ENCODE data around the gene ESPNL.

- TF ChIP-seq CTCF (IDR thresholded peaks at IDR 0.05; ENCODE audit: low read depth, low read length, missing input control) = no peak
- TF ChIP-seq REST (IDR thresholded peaks at IDR 0.05) = no peak
- TF ChIP-seq YY1 (IDR thresholded peaks at IDR 0.05) = no peak
- TF ChIP-seq, protein P1, sequence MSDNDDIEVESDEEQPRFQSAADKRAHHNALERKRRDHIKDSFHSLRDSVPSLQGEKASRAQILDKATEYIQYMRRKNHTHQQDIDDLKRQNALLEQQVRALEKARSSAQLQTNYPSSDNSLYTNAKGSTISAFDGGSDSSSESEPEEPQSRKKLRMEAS (IDR thresholded peaks at IDR 0.05) = no peak
- TF ChIP-seq TAF1 (conservative IDR thresholded peaks at IDR 0.05) = no peak
- TF ChIP-seq RAD21 (IDR thresholded peaks at IDR 0.05) = no peak
- TF ChIP-seq, protein P2, sequence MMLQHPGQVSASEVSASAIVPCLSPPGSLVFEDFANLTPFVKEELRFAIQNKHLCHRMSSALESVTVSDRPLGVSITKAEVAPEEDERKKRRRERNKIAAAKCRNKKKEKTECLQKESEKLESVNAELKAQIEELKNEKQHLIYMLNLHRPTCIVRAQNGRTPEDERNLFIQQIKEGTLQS (IDR thresholded peaks at IDR 0.05) = no peak
- TF ChIP-seq HNF4A (conservative IDR thresholded peaks at IDR 0.05) = no peak
These were observed 24.5 kb downstream of the ESPNL start for GRCh38 chr2:238124488-238125126.
